SU-DHL-6 (cell line): ENCODE results near the gene HSF2BP.

Experiments
- H2AFZ ChIP-seq: fragments of 200-600 bp; sonication (generic); 2 replicates; pipeline ENCODE4 v1.6.1; 2014; ENCODE audit warnings: low read depth, mild to moderate bottlenecking, moderate library complexity, mixed read lengths, antibody characterized with exemption, low read length; ENCODE audit not compliant: severe bottlenecking
- H3F3A ChIP-seq: fragments of 200-600 bp; shearing (Covaris generic); 2 replicates; pipeline ENCODE4 v1.6.0; 2016; ENCODE audit warnings: antibody characterized with exemption, mild to moderate bottlenecking; ENCODE audit not compliant: insufficient read depth
- H3K27ac ChIP-seq: fragments of 200-600 bp; sonication (generic); 2 replicates; pipeline ENCODE4 v1.5.1; 2016; ENCODE audit warnings: low read depth, mild to moderate bottlenecking, low read length, moderate library complexity, mixed read lengths
- H3K27me3 ChIP-seq: fragments of 200-600 bp; sonication (generic), shearing (Covaris generic); 2 replicates; pipeline ENCODE4 v1.6.0; 2014; ENCODE audit warnings: mild to moderate bottlenecking, low read length
- H3K36me3 ChIP-seq: fragments of 200-600 bp; sonication (generic); 2 replicates; pipeline ENCODE4 v1.6.1; 2014; ENCODE audit warnings: mild to moderate bottlenecking, low read length, mixed read lengths
- H3K4me2 ChIP-seq: fragments of 300-600, 200-600 bp; shearing (Covaris generic), sonication (generic); 2 replicates; pipeline ENCODE4 v1.6.0; 2014; ENCODE audit warnings: low read length, low read depth, mild to moderate bottlenecking; ENCODE audit not compliant: poor library complexity, severe bottlenecking
- H3K4me3 ChIP-seq: fragments of 200-600 bp; sonication (generic); 2 replicates; pipeline ENCODE4 v1.5.1; 2014; ENCODE audit warnings: antibody characterized with exemption, low read length, mild to moderate bottlenecking, mixed read lengths; ENCODE audit not compliant: insufficient read depth, poor library complexity, severe bottlenecking
- H3K79me2 ChIP-seq: fragments of 200-600 bp; sonication (generic); 2 replicates; pipeline ENCODE4 v1.6.1; 2014; ENCODE audit warnings: mild to moderate bottlenecking, low read length, moderate library complexity; ENCODE audit not compliant: insufficient read depth
- H3K9ac ChIP-seq: fragments of 200-600 bp; sonication (generic); 2 replicates; pipeline ENCODE4 v1.7.0; 2014; ENCODE audit warnings: mild to moderate bottlenecking, low read length
- H3K9me2 ChIP-seq: fragments of 200-600 bp; sonication (generic); replicated peaks from 2 replicates; pipeline ENCODE4 v1.6.1; 2014; ENCODE audit warnings: low read length; ENCODE audit not compliant: insufficient read depth
- H3K9me3 ChIP-seq: fragments of 200-600 bp; sonication (generic); 2 replicates; pipeline ENCODE4 v1.6.1; 2014; ENCODE audit warnings: low read length, mixed read lengths; ENCODE audit not compliant: insufficient read depth
- H4K20me1 ChIP-seq: fragments of 200-600 bp; sonication (generic); 2 replicates; pipeline ENCODE4 v1.6.1; 2014; ENCODE audit warnings: low read depth, mild to moderate bottlenecking, antibody characterized with exemption, low read length, moderate library complexity, mixed read lengths
- CTCF ChIP-seq: fragments of 200-600 bp; sonication (generic); IDR thresholded peaks from one replicate; pipeline ENCODE4 v1.5.1; 2017; ENCODE audit warnings: antibody characterized with exemption, mild to moderate bottlenecking, low read length, moderate library complexity; ENCODE audit not compliant: insufficient read depth, poor library complexity, severe bottlenecking
- EZH2phosphoT487 ChIP-seq: fragments of 200-600 bp; sonication (generic), shearing (Covaris generic); conservative IDR thresholded peaks from 2 replicates; pipeline ENCODE4 v1.6.1; 2018; ENCODE audit warnings: mild to moderate bottlenecking, antibody characterized with exemption, low read length, moderate library complexity, mixed read lengths

Gene HSF2BP

GRCh38 chr21:43659136-43660000 is at the start of gene HSF2BP, which contains the start of gene RRP1B:
Gene HSF2BP (minus strand): TSS chr21:43659488. CDS start chr21:43658096, 1,392 bp downstream.
Gene RRP1B (plus strand): TSS chr21:43659560. CDS start chr21:43659665, 105 bp downstream.
- peak within 1 kb of the TSS; percentile 88 for H3K4me2 ChIP-seq
- H3K27me3 ChIP-seq, result no peaks in the 10 kb centered on the region
- H4K20me1 ChIP-seq, result peaks cover 8% of the 10 kb centered on the region; the same call in 1 of the 2 replicates
- peaks cover 48% of the 10 kb centered on the region for H3K79me2 ChIP-seq
- peak within 1 kb of the TSS; percentile 94 for H3K9ac ChIP-seq
- peak within 1 kb of the TSS; percentile 63 for H3K27ac ChIP-seq
- TF ChIP-seq EZH2phosphoT487, result no peak
- no peak for TF ChIP-seq CTCF
- H3F3A ChIP-seq, result no peaks in the 10 kb centered on the region
- H3K4me3 ChIP-seq, result peak within 1 kb of the TSS; percentile 100
- no peaks in the 10 kb centered on the region for H3K9me3 ChIP-seq
- H2AFZ ChIP-seq, result peak within 1 kb of the TSS; percentile 70
- H3K36me3 ChIP-seq, result 0 out of 2 replicates have a peak, but pooled peaks cover 2% of the 10 kb centered on the region
- no peaks in the 10 kb centered on the region for H3K9me2 ChIP-seq

- Histone ChIP-seq H3K36me3 (no peaks in the 10 kb centered on the region), H3K9ac (no peak overlapping the region), H3K9me3 (no peaks in the 10 kb centered on the region; the same call in 1 of the 2 replicates), H3K79me2 (no peaks in the 10 kb centered on the region), H3K4me3 (no peak overlapping the region), H3K27me3 (no peaks in the 10 kb centered on the region; the same call in 1 of the 2 replicates), H3K4me2 (no peak overlapping the region), H3F3A (no peaks in the 10 kb centered on the region), H2AFZ (no peak overlapping the region), H4K20me1 (no peaks in the 10 kb centered on the region), H3K9me2 (no peaks in the 10 kb centered on the region), H3K27ac (no peak overlapping the region)
- no peak for TF ChIP-seq EZH2phosphoT487
These were observed 49.6 kb upstream of the HSF2BP start for GRCh38 chr21:43708745-43709381.

GRCh38 chr21:43707462-43707861 is 48.2 kb upstream of the HSF2BP start:
- H3F3A ChIP-seq, result no peaks in the 10 kb centered on the region
- TF ChIP-seq CTCF, result no peak
- no peak for TF ChIP-seq EZH2phosphoT487
- H4K20me1 ChIP-seq, result no peaks in the 10 kb centered on the region
- no peak overlapping the region for H3K4me2 ChIP-seq
- H3K9me2 ChIP-seq, result no peaks in the 10 kb centered on the region
- H3K79me2 ChIP-seq, result no peaks in the 10 kb centered on the region
- H3K9ac ChIP-seq, result no peak overlapping the region
- no peak overlapping the region for H3K27ac ChIP-seq
- no peaks in the 10 kb centered on the region; the same call in 1 of the 2 replicates for H3K9me3 ChIP-seq
- H2AFZ ChIP-seq, result no peak overlapping the region
- H3K4me3 ChIP-seq, result no peak overlapping the region
- H3K36me3 ChIP-seq, result no peaks in the 10 kb centered on the region
- H3K27me3 ChIP-seq, result no peaks in the 10 kb centered on the region; the same call in 1 of the 2 replicates
